HFFc6 (cell line): ENCODE measurements around the gene ORC2. TPM values are rescaled to one million over a fixed set of nuclear protein-coding genes. Genes with fewer than 3 reads are reported as not detected.
"Not testable (repeated sequence)": the region's sequence is repeated elsewhere in the genome, so short reads cannot be mapped to it uniquely, and the experiment has no call there.

ENCODE experiments used
- DNase-seq: peaks from one replicate; pipeline ENCODE4 v3.0.0-alpha.2; 2018
- H3K27ac Mint-ChIP-seq: 2 replicates; pipeline ENCODE4 v1.8.0; 2020; ENCODE audit warnings: mild to moderate bottlenecking, mixed read lengths
- H3K27me3 Mint-ChIP-seq: 2 replicates; pipeline ENCODE4 v1.8.0; 2021; ENCODE audit warnings: mild to moderate bottlenecking, moderate library complexity, mixed read lengths; ENCODE audit not compliant: insufficient read depth
- H3K36me3 Mint-ChIP-seq: 2 replicates; pipeline ENCODE4 v1.8.0; 2021; ENCODE audit warnings: low read depth, mixed read lengths
- H3K4me1 Mint-ChIP-seq: 2 replicates; pipeline ENCODE4 v1.8.0; 2020; ENCODE audit warnings: low read depth, mixed read lengths
- H3K4me3 Mint-ChIP-seq: 2 replicates; pipeline ENCODE4 v1.8.0; 2020; ENCODE audit warnings: mild to moderate bottlenecking, moderate library complexity, mixed read lengths
- H3K9me3 Mint-ChIP-seq: 2 replicates; pipeline ENCODE4 v1.8.0; 2020; ENCODE audit warnings: mild to moderate bottlenecking, mixed read lengths
- total RNA-seq, 6 experiments: library from RNA; stranded (reverse); fragmentation: NEBNext Ultra II Directional; extraction: Animal tissue kit (Norgen Biotek cat#: 25700); gene quantifications; 2 replicates in 1 of 6; 3 replicates in 5 of 6; pipeline ENCODE4 v1.2.3, GENCODE V29; 2021
- TF ChIP-seq, protein P1 (sequence below): fragments of 200-600 bp; sonication (generic); IDR thresholded peaks from 2 replicates; pipeline ENCODE4 v1.5.0; 2021; ENCODE audit warnings: antibody characterized with exemption, mild to moderate bottlenecking

ORC2 gene
- total RNA-seq, 6 experiments from 2014 or later, result 22.1 to 31.9 (median 29.2) TPM

DNA sequence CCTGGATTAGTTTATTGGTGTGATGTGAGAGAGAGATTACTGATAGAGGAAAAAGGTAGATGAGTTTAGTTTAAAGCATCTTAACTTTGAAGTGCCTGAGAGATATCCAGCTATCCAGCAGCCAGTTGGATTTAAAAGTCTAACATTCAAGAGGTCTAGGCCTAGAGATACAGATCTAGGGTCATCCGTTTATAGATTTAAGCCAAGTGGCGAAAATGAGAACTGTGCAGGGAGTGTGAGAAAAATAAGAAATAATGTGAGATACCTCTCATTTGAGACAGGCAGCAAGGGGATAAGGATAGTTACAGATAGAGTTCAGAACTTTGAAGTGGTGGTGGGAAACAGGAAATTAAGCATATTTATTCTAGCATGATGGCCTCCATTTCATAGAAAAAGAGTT lies 5.3 kb upstream of the ORC2 start:
- peaks cover 40% of the 10 kb centered on the region for H3K4me1 Mint-ChIP-seq
- H3K9me3 Mint-ChIP-seq, result no peaks in the 10 kb centered on the region
- TF ChIP-seq, protein P1, sequence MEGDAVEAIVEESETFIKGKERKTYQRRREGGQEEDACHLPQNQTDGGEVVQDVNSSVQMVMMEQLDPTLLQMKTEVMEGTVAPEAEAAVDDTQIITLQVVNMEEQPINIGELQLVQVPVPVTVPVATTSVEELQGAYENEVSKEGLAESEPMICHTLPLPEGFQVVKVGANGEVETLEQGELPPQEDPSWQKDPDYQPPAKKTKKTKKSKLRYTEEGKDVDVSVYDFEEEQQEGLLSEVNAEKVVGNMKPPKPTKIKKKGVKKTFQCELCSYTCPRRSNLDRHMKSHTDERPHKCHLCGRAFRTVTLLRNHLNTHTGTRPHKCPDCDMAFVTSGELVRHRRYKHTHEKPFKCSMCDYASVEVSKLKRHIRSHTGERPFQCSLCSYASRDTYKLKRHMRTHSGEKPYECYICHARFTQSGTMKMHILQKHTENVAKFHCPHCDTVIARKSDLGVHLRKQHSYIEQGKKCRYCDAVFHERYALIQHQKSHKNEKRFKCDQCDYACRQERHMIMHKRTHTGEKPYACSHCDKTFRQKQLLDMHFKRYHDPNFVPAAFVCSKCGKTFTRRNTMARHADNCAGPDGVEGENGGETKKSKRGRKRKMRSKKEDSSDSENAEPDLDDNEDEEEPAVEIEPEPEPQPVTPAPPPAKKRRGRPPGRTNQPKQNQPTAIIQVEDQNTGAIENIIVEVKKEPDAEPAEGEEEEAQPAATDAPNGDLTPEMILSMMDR, result no peak
- H3K36me3 Mint-ChIP-seq, result peaks cover 9% of the 10 kb centered on the region
- no peak overlapping the region for H3K4me3 Mint-ChIP-seq
- DNase-seq, result no peak
- peak overlapping the region; percentile 32 for H3K27ac Mint-ChIP-seq
- no peaks in the 10 kb centered on the region; the same call in none of the 2 replicates for H3K27me3 Mint-ChIP-seq

DNA sequence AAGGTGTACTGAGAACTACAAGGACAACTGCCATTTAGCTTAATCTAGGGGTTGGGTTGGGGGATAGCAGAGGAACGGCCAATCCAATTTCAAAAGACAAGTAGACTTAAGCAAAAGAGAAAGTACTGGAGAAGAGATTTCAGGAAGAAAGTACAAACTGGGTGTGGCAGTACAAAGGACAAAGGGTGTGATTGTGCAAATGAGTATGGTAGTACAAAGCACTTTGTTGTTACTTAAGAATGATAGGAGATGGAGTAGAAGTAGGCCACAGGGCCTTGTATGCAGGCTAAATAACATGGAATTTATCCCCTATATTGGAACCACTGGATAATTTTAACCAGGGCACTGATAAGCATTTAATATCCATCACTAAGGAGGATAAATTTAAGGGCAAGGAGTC lies 4.7 kb upstream of the ORC2 start:
- Mint-ChIP-seq H3K4me3 (no peak overlapping the region), H3K36me3 (peaks cover 9% of the 10 kb centered on the region), H3K9me3 (no peaks in the 10 kb centered on the region), H3K4me1 (peaks cover 40% of the 10 kb centered on the region), H3K27me3 (peaks cover 4% of the 10 kb centered on the region), H3K27ac (peak overlapping the region; percentile 32; the same call in 1 of the 2 replicates)
- DNase-seq, result no peak
- TF ChIP-seq, protein P1, result no peak

DNA sequence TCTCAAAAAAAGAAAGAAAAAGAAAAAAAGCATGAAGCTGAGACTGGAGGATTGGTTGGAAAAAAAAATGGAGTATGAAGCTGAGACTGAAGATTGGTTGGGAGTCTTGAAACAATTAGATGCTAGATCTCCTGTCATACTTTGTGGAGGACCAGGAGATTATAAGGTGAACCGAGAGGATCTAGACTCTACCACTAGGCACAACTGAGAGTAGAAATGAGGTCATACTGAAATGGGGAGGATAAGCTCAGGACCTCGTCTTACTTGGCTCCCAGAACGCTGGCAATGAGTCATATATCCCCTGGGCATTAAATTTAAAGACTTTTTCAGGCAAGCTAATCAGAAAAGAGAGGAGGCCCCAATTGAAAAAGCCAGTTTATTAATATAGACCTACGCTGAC lies 3.3 kb upstream of the ORC2 start:
- peak; percentile 86 for DNase-seq
- Mint-ChIP-seq H3K27me3 (peaks cover 6% of the 10 kb centered on the region; the same call in 1 of the 2 replicates), H3K36me3 (peaks cover 13% of the 10 kb centered on the region), H3K4me3 (no peak overlapping the region; the same call in 1 of the 2 replicates), H3K4me1 (peaks cover 53% of the 10 kb centered on the region), H3K27ac (peak overlapping the region; percentile 75), H3K9me3 (no peaks in the 10 kb centered on the region)
- TF ChIP-seq, protein P1, result no peak

DNA sequence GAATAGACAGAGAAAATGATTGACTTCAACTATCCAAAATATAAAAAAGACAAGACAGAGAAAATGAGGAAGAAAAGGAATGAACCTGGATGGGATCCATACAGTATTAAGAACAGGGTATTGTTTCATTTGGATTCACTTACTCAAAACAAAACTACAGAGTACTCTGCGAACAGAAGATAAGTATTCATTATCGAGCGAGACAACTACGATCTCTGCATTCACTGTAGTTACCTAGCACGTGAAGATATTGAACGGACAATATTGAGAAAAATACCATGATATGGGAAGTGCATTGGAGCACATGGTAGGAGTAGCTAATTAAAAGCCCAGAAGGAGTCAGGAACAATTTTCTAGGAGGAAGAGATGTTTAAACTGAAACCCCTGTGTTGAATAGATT lies 1.0 kb upstream of the ORC2 start:
- H3K27ac Mint-ChIP-seq, result peak overlapping the region; percentile 94
- peaks cover 57% of the 10 kb centered on the region for H3K4me1 Mint-ChIP-seq
- no peaks in the 10 kb centered on the region for H3K9me3 Mint-ChIP-seq
- TF ChIP-seq, protein P1, result no peak
- H3K27me3 Mint-ChIP-seq, result peaks cover 6% of the 10 kb centered on the region; the same call in 1 of the 2 replicates
- no peak for DNase-seq
- H3K36me3 Mint-ChIP-seq, result peaks cover 9% of the 10 kb centered on the region
- peak overlapping the region; percentile 96 for H3K4me3 Mint-ChIP-seq

DNA sequence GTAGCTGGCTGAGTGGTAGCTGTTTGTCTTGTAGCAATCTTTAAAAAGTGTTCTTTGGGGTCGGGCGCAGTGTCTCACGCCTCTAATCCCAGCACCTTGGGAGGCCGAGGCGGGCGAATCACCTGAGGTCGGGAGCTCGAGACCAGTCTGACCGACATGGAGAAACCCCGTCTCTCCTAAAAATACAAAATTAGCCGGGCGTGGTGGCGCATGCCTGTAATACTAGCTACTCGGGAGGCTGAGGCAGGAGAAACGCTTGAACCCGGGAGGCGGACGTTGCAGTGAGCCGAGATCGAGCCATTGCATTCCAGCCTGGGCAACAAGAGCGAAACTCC lies 425 bp upstream of the ORC2 start:
- H3K4me3 Mint-ChIP-seq, result peak overlapping the region; percentile 96
- peaks cover 57% of the 10 kb centered on the region for H3K4me1 Mint-ChIP-seq
- not testable (repeated sequence) for H3K36me3 Mint-ChIP-seq, H3K9me3 Mint-ChIP-seq, DNase-seq, H3K27me3 Mint-ChIP-seq
- peak overlapping the region; percentile 94 for H3K27ac Mint-ChIP-seq

DNA sequence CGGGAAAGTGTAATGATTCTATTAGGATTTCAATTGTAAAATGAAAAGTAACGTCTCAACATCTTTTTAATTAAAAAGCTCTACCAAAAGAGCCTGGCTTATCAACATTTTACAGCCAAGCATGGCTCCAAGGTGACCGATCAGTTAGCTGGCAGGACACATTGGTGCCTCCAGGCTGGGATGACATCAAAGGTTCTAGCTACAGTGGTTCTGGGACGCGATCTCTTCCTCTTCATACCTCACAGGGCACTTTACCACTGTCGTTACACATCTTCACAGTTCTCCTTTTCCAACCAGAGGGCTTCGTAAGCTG lies 693 bp downstream of the ORC2 start:
- no peaks in the 10 kb centered on the region for H3K9me3 Mint-ChIP-seq
- peak overlapping the region; percentile 96 for H3K4me3 Mint-ChIP-seq
- TF ChIP-seq, protein P1, result no peak
- H3K36me3 Mint-ChIP-seq, result peaks cover 9% of the 10 kb centered on the region
- H3K4me1 Mint-ChIP-seq, result peaks cover 46% of the 10 kb centered on the region
- DNase-seq, result peak; percentile 21
- H3K27me3 Mint-ChIP-seq, result peaks cover 6% of the 10 kb centered on the region; the same call in 1 of the 2 replicates
- H3K27ac Mint-ChIP-seq, result peak overlapping the region; percentile 94
